IMR-90 (cell line): ENCODE data around the gene NLE1. TPM values are rescaled to one million over a fixed set of nuclear protein-coding genes. Genes with fewer than 3 reads are reported as not detected.

ENCODE experiments used
- ATAC-seq: fragments of 200-7000 bp; cut with Tn5 transposase; 2 replicates; pipeline ENCODE4 v1.9.1; 2020; ENCODE audit warnings: low read depth, mild to moderate bottlenecking, moderate library complexity
- BruUV-seq: library from RNA; stranded (reverse); fragments of 400-500 nt; replicated peaks from 2 replicates; lab custom pipeline; 2021; lab: Mats Ljungman, UMichigan
- CTCF ChIA-PET: fragments of 300-600 bp; formaldehyde crosslinking; extraction: SDS; loops from one replicate; lab custom pipeline; 2021; ENCODE audit warnings: antibody characterized with exemption; lab: Yijun Ruan, JAX
- POLR2A ChIA-PET: fragments of 300-600 bp; sonication (Branson Sonifier 250); formaldehyde crosslinking; loops from one replicate; lab custom pipeline; 2022; ENCODE audit warnings: antibody characterized with exemption; ENCODE audit not compliant: unreplicated experiment; lab: Charles Lee
- DNase-seq: peaks from one replicate; pipeline ENCODE4 v3.0.0; 2013
- H2AFZ ChIP-seq: replicated peaks from 2 replicates; pipeline ENCODE3; 2013; ENCODE audit warnings: low read length, mild to moderate bottlenecking; ENCODE audit not compliant: poor library complexity
- H2AK5ac ChIP-seq: 2 replicates; pipeline ENCODE4 v1.6.1; 2013; ENCODE audit warnings: low read depth, low read length, inconsistent platforms
- H2AK9ac ChIP-seq: replicated peaks from 2 replicates; pipeline ENCODE3; 2013; ENCODE audit warnings: mild to moderate bottlenecking, low read depth, low read length, moderate library complexity; ENCODE audit not compliant: poor library complexity
- H2BK120ac ChIP-seq: 2 replicates; pipeline ENCODE4 v1.6.1; 2013; ENCODE audit warnings: low read depth, low read length, inconsistent platforms
- H2BK15ac ChIP-seq: 3 replicates; pipeline ENCODE4 v1.6.1; 2013; ENCODE audit warnings: low read depth, low read length, inconsistent platforms
- H2BK20ac ChIP-seq: 2 replicates; pipeline ENCODE4 v1.6.1; 2013; ENCODE audit warnings: low read depth, mild to moderate bottlenecking, inconsistent platforms, low read length, moderate library complexity
- H2BK5ac ChIP-seq: 2 replicates; pipeline ENCODE4 v1.6.1; 2013; ENCODE audit warnings: mild to moderate bottlenecking, low read depth, low read length, inconsistent platforms; ENCODE audit not compliant: poor library complexity, severe bottlenecking
- H3K14ac ChIP-seq: replicated peaks from 2 replicates; pipeline ENCODE4 v1.6.1; 2013; ENCODE audit warnings: low read depth, low read length, inconsistent platforms
- H3K18ac ChIP-seq: 2 replicates; pipeline ENCODE4 v1.6.1; 2013; ENCODE audit warnings: low read depth, low read length, control low read depth
- H3K23ac ChIP-seq: 2 replicates; pipeline ENCODE4 v1.6.1; 2013; ENCODE audit warnings: low read depth, low read length, inconsistent platforms
- H3K27ac ChIP-seq: 2 replicates; pipeline ENCODE4 v1.5.1; 2013; ENCODE audit warnings: mild to moderate bottlenecking, control low read depth, low read length; ENCODE audit not compliant: insufficient read depth
- H3K27me3 ChIP-seq: 2 replicates; pipeline ENCODE4 v1.6.1; 2013; ENCODE audit warnings: low read length; ENCODE audit not compliant: control insufficient read depth, insufficient read depth
- H3K36me3 ChIP-seq: 2 replicates; pipeline ENCODE4 v1.6.1; 2013; ENCODE audit warnings: low read length, mixed read lengths; ENCODE audit not compliant: control insufficient read depth, insufficient read depth
- H3K4ac ChIP-seq: 2 replicates; pipeline ENCODE4 v1.6.1; 2013; ENCODE audit warnings: low read depth, low read length, inconsistent platforms
- H3K4me1 ChIP-seq: 2 replicates; pipeline ENCODE4 v1.6.1; 2013; ENCODE audit warnings: low read length, mixed read lengths; ENCODE audit not compliant: control insufficient read depth, insufficient read depth
- H3K4me2 ChIP-seq: 2 replicates; pipeline ENCODE4 v1.6.1; 2013; ENCODE audit warnings: low read depth, mild to moderate bottlenecking, control low read depth, low read length, moderate library complexity
- H3K4me3 ChIP-seq: 2 replicates; pipeline ENCODE4 v1.5.1; 2013; ENCODE audit warnings: low read depth, mild to moderate bottlenecking, control low read depth, low read length, moderate library complexity; ENCODE audit not compliant: insufficient read depth
- H3K56ac ChIP-seq: 2 replicates; pipeline ENCODE4 v1.6.1; 2013; ENCODE audit warnings: low read length, inconsistent platforms; ENCODE audit not compliant: insufficient read depth; ENCODE audit errors: extremely low read depth
- H3K79me1 ChIP-seq, 2 experiments: 2 replicates each; pipeline ENCODE4 v1.6.1; 2013; ENCODE audit warnings: low read length in 2 of 2, inconsistent platforms in 1 of 2, low read depth in 1 of 2
- H3K9ac ChIP-seq: 2 replicates; pipeline ENCODE4 v1.6.1; 2013; ENCODE audit warnings: low read depth, low read length, control low read depth
- H3K9me1 ChIP-seq: 2 replicates; pipeline ENCODE4 v1.6.1; 2013; ENCODE audit warnings: low read length, inconsistent platforms; ENCODE audit not compliant: insufficient read depth
- H3K9me3 ChIP-seq: 2 replicates; pipeline ENCODE4 v1.6.1; 2013; ENCODE audit warnings: low read length; ENCODE audit not compliant: control insufficient read depth, insufficient read depth
- H4K20me1 ChIP-seq: 2 replicates; pipeline ENCODE4 v1.6.1; 2013; ENCODE audit warnings: low read length, inconsistent platforms; ENCODE audit not compliant: insufficient read depth
- H4K5ac ChIP-seq: 2 replicates; pipeline ENCODE4 v1.6.1; 2013; ENCODE audit warnings: mild to moderate bottlenecking, low read depth, low read length, control low read depth
- H4K8ac ChIP-seq, 2 experiments: 2 replicates each; pipeline ENCODE4 v1.6.1; 2013; ENCODE audit warnings: low read depth in 2 of 2, low read length in 2 of 2, control low read depth in 1 of 2, inconsistent platforms in 1 of 2
- H4K91ac ChIP-seq: 2 replicates; pipeline ENCODE4 v1.6.1; 2013; ENCODE audit warnings: low read depth, low read length, inconsistent platforms; ENCODE audit not compliant: insufficient read depth
- BHLHE40 ChIP-seq: fragments of 150-350 bp; IDR thresholded peaks from 2 replicates; pipeline ENCODE4 v1.6.1; 2016; ENCODE audit warnings: mild to moderate bottlenecking, low read depth, low read length
- CEBPB ChIP-seq: IDR thresholded peaks from 2 replicates; pipeline ENCODE4 v1.6.1; 2012; ENCODE audit warnings: low read depth, low read length, improper control_type of control experiment
- CHD1 ChIP-seq: IDR thresholded peaks from 2 replicates; pipeline ENCODE4 v1.6.1; 2012; ENCODE audit warnings: low read depth, low read length, improper control_type of control experiment
- CTCF ChIP-seq: conservative IDR thresholded peaks from 2 replicates; pipeline ENCODE4 v1.5.1; 2012; ENCODE audit warnings: mild to moderate bottlenecking, low read depth, low read length, improper control_type of control experiment
- FOS ChIP-seq: fragments of 150-350 bp; IDR thresholded peaks from 2 replicates; pipeline ENCODE4 v1.6.1; 2016; ENCODE audit warnings: low read depth, low read length
- MAFK ChIP-seq: IDR thresholded peaks from 2 replicates; pipeline ENCODE4 v1.6.1; 2012; ENCODE audit warnings: low read depth, low read length, improper control_type of control experiment
- MAZ ChIP-seq: IDR thresholded peaks from 2 replicates; pipeline ENCODE4 v1.6.1; 2012; ENCODE audit warnings: low read depth, mild to moderate bottlenecking, low read length, improper control_type of control experiment, moderate library complexity, borderline replicate concordance
- MXI1 ChIP-seq: IDR thresholded peaks from 2 replicates; pipeline ENCODE4 v1.6.1; 2012; ENCODE audit warnings: low read depth, mild to moderate bottlenecking, low read length, moderate library complexity, borderline replicate concordance
- NFE2L2 ChIP-seq: fragments of 150-350 bp; IDR thresholded peaks from 2 replicates; pipeline ENCODE4 v1.6.1; 2016; ENCODE audit warnings: low read depth, mild to moderate bottlenecking, low read length
- POLR2A ChIP-seq: IDR thresholded peaks from 2 replicates; pipeline ENCODE4 v1.6.1; 2012; ENCODE audit warnings: mild to moderate bottlenecking, low read depth, low read length
- RAD21 ChIP-seq: IDR thresholded peaks from 2 replicates; pipeline ENCODE4 v1.6.1; 2012; ENCODE audit warnings: low read length, improper control_type of control experiment
- RCOR1 ChIP-seq: IDR thresholded peaks from 2 replicates; pipeline ENCODE4 v1.6.1; 2012; ENCODE audit warnings: mild to moderate bottlenecking, low read length, improper control_type of control experiment; ENCODE audit not compliant: insufficient replicate concordance
- RFX5 ChIP-seq: IDR thresholded peaks from 2 replicates; pipeline ENCODE4 v1.8.0; 2012; ENCODE audit warnings: low read depth, mild to moderate bottlenecking, low read length, moderate library complexity
- SMC3 ChIP-seq: fragments of 150-350 bp; IDR thresholded peaks from 2 replicates; pipeline ENCODE4 v1.6.1; 2016; ENCODE audit warnings: low read depth, mild to moderate bottlenecking, antibody characterized with exemption, low read length, moderate library complexity
- WGBS, 2 experiments: methylation state at CpG; one replicate each; pipeline versions ENCODE4 v1.1.5 to v1.1.7; 2013; ENCODE audit warnings: missing lambda C conversion rate in 2 of 2; ENCODE audit not compliant: insufficient read length in 1 of 2; ENCODE audit errors: extremely low coverage in 2 of 2; 5-methylcytosine and 5-hydroxymethylcytosine counted together
- dilution Hi-C: fragments of 300-500 bp; cut with HindIII; formaldehyde crosslinking; loops from one replicate; pipeline ENCODE4 v1.14.3; 2018; ENCODE audit warnings: low sequenced_read_pairs; ENCODE audit not compliant: unreplicated experiment
- in situ Hi-C: fragments of 300-500 bp; cut with MboI; formaldehyde crosslinking; loops from 3 replicates; pipeline ENCODE4 v1.14.3; 2019; ENCODE audit warnings: low sequenced_read_pairs, inconsistent platforms, mixed read lengths
- intact Hi-C: fragments of 100-400 bp; cut with micrococcal nuclease; formaldehyde crosslinking; loops from 2 replicates; pipeline ENCODE4 v1.10.0; 2022
- polyA plus RNA-seq, 3 experiments: library from polyadenylated mRNA; depleted of rRNA; stranded (reverse); fragments of >200 nt; gene quantifications; 2 replicates each; pipeline ENCODE4 v1.2.3, GENCODE V29; 2012; ENCODE audit warnings: low replicate concordance in 1 of 3
- total RNA-seq: library from RNA; depleted of rRNA; stranded (reverse); fragments of >200 nt; gene quantifications from 2 replicates; pipeline ENCODE4 v1.2.3, GENCODE V29; 2012
- TF ChIP-seq, protein P1 (sequence below): fragments of 150-350 bp; IDR thresholded peaks from 2 replicates; pipeline ENCODE4 v1.6.1; 2017; ENCODE audit warnings: mild to moderate bottlenecking, antibody characterized with exemption, low read length, low read depth
- TF ChIP-seq, protein P2 (sequence below): fragments of 150-350 bp; IDR thresholded peaks from 2 replicates; pipeline ENCODE4 v1.6.1; 2016; ENCODE audit warnings: low read depth, mild to moderate bottlenecking, low read length, moderate library complexity, borderline replicate concordance

Gene NLE1
- total and polyA plus RNA-seq, 2 of the 4 experiments (the other 2 are of a cell fraction) = 18.6 to 23.7 TPM

DNA sequence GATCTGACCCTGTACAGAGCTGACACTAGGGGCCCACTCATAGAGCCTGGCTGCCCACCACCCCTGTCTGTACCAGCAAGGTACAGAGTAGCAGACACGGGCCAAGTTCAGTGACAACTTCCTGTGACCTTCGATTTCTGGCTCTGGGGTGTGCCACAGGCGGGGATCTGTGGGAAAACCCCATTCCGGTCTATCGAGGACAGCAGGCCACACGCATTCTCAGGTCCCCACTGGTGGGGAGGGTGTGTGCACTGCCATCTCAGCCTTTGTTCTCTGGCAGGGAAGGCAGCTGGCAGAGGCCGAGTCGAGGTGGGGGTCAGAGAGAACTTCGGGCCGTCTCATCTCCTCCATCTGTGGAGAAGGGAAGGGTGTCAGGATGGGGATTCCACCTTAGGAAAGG lies 10.0 kb downstream of the NLE1 start:
- 80% methylated on average over 2 of the region's 10 CpGs; no CpG with 5 or more reads in 1 of the 2 experiments for WGBS, 2 experiments
- H3K56ac ChIP-seq = no peak overlapping the region
- peaks cover 30% of the 10 kb centered on the region for H3K4me1 ChIP-seq
- no peak overlapping the region for H3K4me2 ChIP-seq
- H3K9me1 ChIP-seq = peaks cover 15% of the 10 kb centered on the region
- POLR2A ChIA-PET = no interaction called here
- H3K79me1 ChIP-seq = no peaks in the 10 kb centered on the region
- no peak overlapping the region for H3K18ac ChIP-seq
- H3K9me3 ChIP-seq = no peaks in the 10 kb centered on the region
- H3K4me3 ChIP-seq = no peak overlapping the region
- H2BK15ac ChIP-seq = no peak overlapping the region
- in situ Hi-C loops = no loop called here
- H4K20me1 ChIP-seq = no peaks in the 10 kb centered on the region; the same call in 1 of the 2 replicates
- no peak overlapping the region for H3K27ac ChIP-seq
- intact Hi-C loops = no loop called here
- no peak overlapping the region for H2BK20ac ChIP-seq
- dilution Hi-C loops = no loop called here
- no peak overlapping the region for H2BK5ac ChIP-seq
- H2AK5ac ChIP-seq = no peak overlapping the region
- H4K5ac ChIP-seq = no peak overlapping the region
- no peak for ATAC-seq
- no peak overlapping the region for H2AK9ac ChIP-seq
- peaks cover 56% of the 10 kb centered on the region for H3K36me3 ChIP-seq
- DNase-seq = no peak
- H2AFZ ChIP-seq = no peak overlapping the region
- CTCF ChIA-PET = no interaction called here
- no peak overlapping the region for H4K91ac ChIP-seq
- H3K23ac ChIP-seq = no peak overlapping the region
- no TSS peak for BruUV-seq
- no peak overlapping the region for H2BK120ac ChIP-seq
- no peak overlapping the region for H3K9ac ChIP-seq
- H3K27me3 ChIP-seq = no peaks in the 10 kb centered on the region
- no peak overlapping the region for H3K14ac ChIP-seq
- H4K8ac ChIP-seq = no peak overlapping the region
- no peak overlapping the region for H3K4ac ChIP-seq
- TF ChIP-seq NFE2L2 (no peak), RFX5 (no peak), FOS (no peak), SMC3 (no peak), RCOR1 (no peak), MAFK (no peak), CTCF (no peak), POLR2A (no peak), BHLHE40 (no peak), CHD1 (no peak), RAD21 (no peak), MXI1 (no peak), MAZ (no peak), CEBPB (no peak)
- TF ChIP-seq, protein P1, sequence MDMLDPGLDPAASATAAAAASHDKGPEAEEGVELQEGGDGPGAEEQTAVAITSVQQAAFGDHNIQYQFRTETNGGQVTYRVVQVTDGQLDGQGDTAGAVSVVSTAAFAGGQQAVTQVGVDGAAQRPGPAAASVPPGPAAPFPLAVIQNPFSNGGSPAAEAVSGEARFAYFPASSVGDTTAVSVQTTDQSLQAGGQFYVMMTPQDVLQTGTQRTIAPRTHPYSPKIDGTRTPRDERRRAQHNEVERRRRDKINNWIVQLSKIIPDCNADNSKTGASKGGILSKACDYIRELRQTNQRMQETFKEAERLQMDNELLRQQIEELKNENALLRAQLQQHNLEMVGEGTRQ = no peak
- TF ChIP-seq, protein P2, sequence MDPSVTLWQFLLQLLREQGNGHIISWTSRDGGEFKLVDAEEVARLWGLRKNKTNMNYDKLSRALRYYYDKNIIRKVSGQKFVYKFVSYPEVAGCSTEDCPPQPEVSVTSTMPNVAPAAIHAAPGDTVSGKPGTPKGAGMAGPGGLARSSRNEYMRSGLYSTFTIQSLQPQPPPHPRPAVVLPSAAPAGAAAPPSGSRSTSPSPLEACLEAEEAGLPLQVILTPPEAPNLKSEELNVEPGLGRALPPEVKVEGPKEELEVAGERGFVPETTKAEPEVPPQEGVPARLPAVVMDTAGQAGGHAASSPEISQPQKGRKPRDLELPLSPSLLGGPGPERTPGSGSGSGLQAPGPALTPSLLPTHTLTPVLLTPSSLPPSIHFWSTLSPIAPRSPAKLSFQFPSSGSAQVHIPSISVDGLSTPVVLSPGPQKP = no peak
